ENCODE results near the gene RASL11A. TPM values are rescaled to one million over a fixed set of nuclear protein-coding genes. Genes with fewer than 3 reads are reported as not detected.
"Not testable (repeated sequence)": the region's sequence is repeated elsewhere in the genome, so short reads cannot be mapped to it uniquely, and the experiment has no call there.

The RASL11A gene
- total RNA-seq, 2 experiments from 2014 or later = 1.9 to 2.5 TPM

DNA sequence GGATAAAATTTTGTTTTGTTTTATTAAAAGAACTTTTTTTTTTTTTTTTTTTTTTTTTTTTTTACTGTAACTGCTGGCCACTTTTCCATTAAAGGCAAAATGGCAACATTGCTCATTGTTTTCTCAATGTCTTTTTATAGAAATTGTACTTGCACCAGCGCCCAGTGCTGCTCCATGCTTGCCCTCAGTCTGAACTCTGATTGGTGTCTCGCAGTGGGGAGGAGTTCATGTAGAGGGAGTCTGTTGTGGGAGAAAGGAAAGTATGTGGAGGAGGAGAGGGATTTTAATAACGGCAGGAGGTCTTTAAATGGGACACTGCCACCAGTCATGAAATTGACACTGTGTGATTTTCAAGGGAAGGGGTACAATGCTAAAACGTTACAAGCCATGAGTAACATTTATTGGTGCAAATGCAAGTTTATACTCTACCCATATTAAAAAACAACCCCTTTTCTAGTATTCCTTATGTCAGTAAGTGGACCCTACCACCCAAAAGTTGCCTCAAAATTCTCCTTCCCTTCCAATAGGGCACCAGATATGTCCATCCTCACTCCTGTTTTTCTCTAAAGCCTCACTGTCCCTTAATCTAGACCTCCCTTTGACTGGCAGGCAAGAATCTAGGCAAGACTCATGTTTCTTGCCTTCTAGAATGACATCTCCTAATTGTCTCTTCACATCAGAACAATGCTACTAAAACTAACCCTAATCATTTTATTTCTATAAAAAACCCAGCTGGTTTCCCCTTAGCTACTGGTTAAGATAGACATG is 3.2 kb downstream of the RASL11A start:
- Mint-ChIP-seq H3K27me3 (peaks cover 49% of the 10 kb centered on the region), H3K4me1 (peaks cover 12% of the 10 kb centered on the region), H3K36me3 (ENCODE audit: low read depth) (no peaks in the 10 kb centered on the region), H3K27ac (no peak overlapping the region), H3K9me3 (no peaks in the 10 kb centered on the region), H3K4me3 (no peak overlapping the region)
- no peak for DNase-seq
- CTCF ChIA-PET = interaction anchor here (0.6 to 0.7 kb wide), 2 partner anchors 80 to 354 kb away, joined by 3 to 7 read pairs; no protein-coding TSS in a partner anchor
- POLR2A ChIA-PET = interaction anchor here (1.2 to 1.9 kb wide), 2 partner anchors 16 to 21 kb away, joined by 3 to 4 read pairs; no protein-coding TSS in a partner anchor

DNA sequence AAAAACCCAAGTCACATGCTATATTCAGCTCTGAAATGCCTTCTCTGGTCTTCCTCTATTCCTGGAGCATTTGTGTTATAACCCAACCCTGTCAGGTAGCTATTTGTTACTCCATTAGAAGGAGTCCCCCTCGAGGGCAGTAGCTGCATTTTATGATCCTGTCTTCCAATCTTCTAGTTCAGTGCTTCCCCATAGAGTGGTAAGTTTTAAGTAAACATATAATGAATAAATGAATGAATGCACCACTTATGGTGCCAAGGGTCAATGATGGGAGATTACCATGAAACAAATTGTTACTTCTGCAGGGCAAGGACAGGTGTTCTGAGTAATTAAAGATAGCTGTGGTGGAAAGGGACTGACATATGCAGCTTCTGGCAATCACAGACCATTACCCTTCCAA is 4.0 kb downstream of the RASL11A start:
- peaks cover 16% of the 10 kb centered on the region for H3K4me1 Mint-ChIP-seq
- H3K4me3 Mint-ChIP-seq = no peak overlapping the region
- DNase-seq = no peak
- ChIA-PET POLR2A (interaction anchor here (1.2 to 1.9 kb wide), 2 partner anchors 17 to 22 kb away, joined by 3 to 4 read pairs; no protein-coding TSS in a partner anchor), CTCF (interaction anchor here (0.9 to 1.5 kb wide), 6 partner anchors 28 to 289 kb away, joined by 3 read pairs; no protein-coding TSS in a partner anchor)
- H3K27me3 Mint-ChIP-seq = peaks cover 49% of the 10 kb centered on the region
- no peaks in the 10 kb centered on the region for H3K9me3 Mint-ChIP-seq
- H3K36me3 Mint-ChIP-seq (ENCODE audit: low read depth) = no peaks in the 10 kb centered on the region
- no peak overlapping the region for H3K27ac Mint-ChIP-seq

DNA sequence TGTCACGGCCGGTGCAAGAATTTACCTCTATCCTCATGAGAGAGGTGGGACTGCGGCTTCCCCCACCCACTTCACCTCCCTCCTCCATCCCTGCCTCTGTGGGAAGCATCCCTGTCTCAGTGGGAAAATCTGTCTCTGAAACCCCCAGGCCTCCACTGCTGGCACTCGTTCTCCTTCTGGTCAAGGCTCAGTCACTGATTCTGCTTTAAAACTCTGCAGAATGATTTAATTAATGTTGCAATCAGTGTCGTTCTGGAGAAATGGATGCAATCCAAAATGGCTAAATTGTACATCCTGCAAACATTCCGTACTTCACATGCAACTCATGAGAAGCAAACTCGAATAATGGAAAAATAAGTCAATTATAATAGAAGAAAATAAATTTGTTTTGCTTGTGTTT is 5.6 kb downstream of the RASL11A start:
- no peak overlapping the region for H3K27ac Mint-ChIP-seq
- ChIA-PET POLR2A (interaction anchor here (1.9 kb wide), 1 partner anchor 23 kb away, joined by 4 read pairs; no protein-coding TSS in a partner anchor), CTCF (interaction anchor here (1.5 kb wide), 1 partner anchor 30 kb away, joined by 3 read pairs; no protein-coding TSS in a partner anchor)
- peaks cover 9% of the 10 kb centered on the region for H3K4me1 Mint-ChIP-seq
- no peak overlapping the region for H3K4me3 Mint-ChIP-seq
- DNase-seq = no peak
- peaks cover 46% of the 10 kb centered on the region for H3K27me3 Mint-ChIP-seq
- H3K36me3 Mint-ChIP-seq (ENCODE audit: low read depth) = no peaks in the 10 kb centered on the region
- H3K9me3 Mint-ChIP-seq = no peaks in the 10 kb centered on the region

- Mint-ChIP-seq H3K9me3 (no peaks in the 10 kb centered on the region), H3K27ac (no peak overlapping the region), H3K36me3 (ENCODE audit: low read depth) (no peaks in the 10 kb centered on the region), H3K4me1 (peaks cover 4% of the 10 kb centered on the region), H3K4me3 (no peak overlapping the region), H3K27me3 (peaks cover 25% of the 10 kb centered on the region)
- POLR2A ChIA-PET = no interaction called here
- CTCF ChIA-PET = interaction anchor here (0.9 kb wide), 1 partner anchor 9 kb away, joined by 3 read pairs; the partner anchor contains the start of gene RASL11A
- no peak for DNase-seq
These were observed 8.9 kb downstream of the RASL11A start for GRCh38 chr13:27279506-27279905.

DNA sequence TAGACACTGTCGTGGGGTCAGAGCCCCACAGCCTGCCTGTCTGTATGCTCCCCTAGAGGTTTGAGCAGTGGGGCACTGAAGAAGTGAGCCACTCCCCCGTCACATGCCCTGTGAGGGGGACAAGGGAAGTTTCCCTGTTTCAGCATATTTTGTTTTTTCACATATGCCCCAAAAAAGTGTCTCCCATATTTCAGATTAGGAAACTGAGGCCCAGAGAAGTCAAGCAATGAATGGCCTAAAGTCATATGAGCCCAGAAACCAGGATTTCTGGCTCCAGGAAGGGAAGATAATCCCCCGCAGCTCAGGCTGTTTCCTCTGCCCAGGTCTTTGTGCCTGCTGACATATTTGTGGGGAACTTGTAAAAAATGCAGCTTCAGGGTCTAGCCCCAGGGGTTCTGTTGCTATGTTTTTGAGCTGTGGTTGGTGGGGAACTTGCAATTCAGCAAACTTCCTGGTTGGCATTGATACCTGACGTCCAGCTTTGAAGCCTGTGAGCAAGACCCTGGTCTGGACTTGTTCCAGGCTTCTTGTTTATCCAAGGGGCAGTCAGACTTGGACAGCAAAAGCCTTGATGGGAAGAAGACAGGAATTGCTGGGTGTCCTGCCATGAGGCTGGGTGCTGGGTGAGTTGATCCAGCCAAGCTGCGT is 9.5 kb downstream of the RASL11A start:
- no peak overlapping the region for H3K4me3 Mint-ChIP-seq
- CTCF ChIA-PET = interaction anchor here (0.9 kb wide), 1 partner anchor 10 kb away, joined by 3 read pairs; the partner anchor contains the start of gene RASL11A
- POLR2A ChIA-PET = no interaction called here
- no peak for DNase-seq
- H3K27me3 Mint-ChIP-seq = peaks cover 21% of the 10 kb centered on the region
- no peaks in the 10 kb centered on the region for H3K9me3 Mint-ChIP-seq
- peaks cover 4% of the 10 kb centered on the region for H3K4me1 Mint-ChIP-seq
- no peak overlapping the region for H3K27ac Mint-ChIP-seq
- no peaks in the 10 kb centered on the region for H3K36me3 Mint-ChIP-seq (ENCODE audit: low read depth)

- Mint-ChIP-seq H3K27ac (no peak overlapping the region), H3K4me1 (peaks cover 4% of the 10 kb centered on the region), H3K36me3 (ENCODE audit: low read depth) (no peaks in the 10 kb centered on the region), H3K9me3 (no peaks in the 10 kb centered on the region), H3K27me3 (peaks cover 14% of the 10 kb centered on the region), H3K4me3 (no peak overlapping the region)
- DNase-seq = no peak
- CTCF ChIA-PET = interaction anchor here (1.3 kb wide), 1 partner anchor 73 kb away, joined by 3 read pairs; no protein-coding TSS in a partner anchor
- POLR2A ChIA-PET = no interaction called here
These were observed 10.2 kb downstream of the RASL11A start for GRCh38 chr13:27280841-27281240.

DNA sequence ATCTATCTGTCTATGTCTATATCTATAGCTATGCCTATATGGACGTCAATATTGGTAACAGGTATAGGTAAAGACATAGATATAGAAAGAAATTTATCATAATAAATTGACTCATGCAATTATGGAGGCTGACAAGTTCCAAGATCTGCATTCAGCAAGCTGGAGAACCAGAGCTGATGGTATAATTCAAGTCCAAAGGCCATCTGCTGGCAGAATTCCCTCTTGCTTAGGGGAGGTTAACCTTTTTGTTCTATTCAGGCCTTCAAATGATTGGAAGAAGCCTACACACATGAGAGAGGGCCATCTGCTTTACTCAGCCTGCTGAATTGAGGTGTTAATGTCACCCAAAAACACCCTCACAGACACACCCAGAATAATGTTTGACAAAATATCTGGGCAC is 10.8 kb downstream of the RASL11A start:
- POLR2A ChIA-PET = no interaction called here
- Mint-ChIP-seq H3K27ac (no peak overlapping the region), H3K36me3 (ENCODE audit: low read depth) (no peaks in the 10 kb centered on the region), H3K4me1 (peaks cover 4% of the 10 kb centered on the region), H3K27me3 (peaks cover 8% of the 10 kb centered on the region), H3K9me3 (no peaks in the 10 kb centered on the region), H3K4me3 (no peak overlapping the region)
- DNase-seq = no peak
- CTCF ChIA-PET = interaction anchor here (1.2 to 1.3 kb wide), 2 partner anchors 72 to 296 kb away, joined by 3 read pairs; no protein-coding TSS in a partner anchor

DNA sequence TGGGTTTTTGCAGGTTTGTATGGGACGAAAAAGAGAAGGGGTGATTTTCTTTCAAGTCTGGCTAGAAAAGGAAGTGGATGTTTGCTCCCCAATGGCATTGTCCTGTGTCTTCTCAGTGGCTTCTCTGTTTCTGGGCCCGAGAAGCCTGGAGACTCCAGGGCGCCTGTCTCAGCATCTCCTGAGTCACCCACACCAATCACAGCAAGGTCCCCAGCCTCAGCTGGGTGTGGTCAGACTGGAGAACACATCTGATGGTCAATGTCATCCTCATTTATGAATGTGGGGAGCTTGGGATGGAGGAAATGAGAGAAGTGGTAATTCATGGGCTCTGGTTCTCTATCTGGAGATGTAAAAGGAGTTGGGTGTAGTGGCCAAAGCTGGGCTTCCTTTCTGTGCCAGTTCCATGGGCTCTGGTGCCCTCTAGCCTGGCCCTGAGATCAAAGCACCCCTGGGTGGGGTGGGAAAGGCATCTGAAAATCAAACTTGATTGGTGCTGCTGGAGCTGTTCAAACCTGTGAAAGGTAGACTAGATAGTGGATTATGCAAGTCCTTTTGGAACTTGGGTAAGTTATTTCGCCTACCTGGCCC is 13.4 kb downstream of the RASL11A start:
- peak; percentile 22 for DNase-seq
- Mint-ChIP-seq H3K4me3 (no peak overlapping the region), H3K27ac (no peak overlapping the region), H3K4me1 (peaks cover 4% of the 10 kb centered on the region), H3K36me3 (ENCODE audit: low read depth) (no peaks in the 10 kb centered on the region), H3K9me3 (no peaks in the 10 kb centered on the region), H3K27me3 (no peaks in the 10 kb centered on the region)
- POLR2A ChIA-PET = no interaction called here
- CTCF ChIA-PET = interaction anchor here (1.0 to 2.6 kb wide), 6 partner anchors 13 to 312 kb away, joined by 3 to 12 read pairs (median 4); partner anchors contain the start of gene RASL11A

DNA sequence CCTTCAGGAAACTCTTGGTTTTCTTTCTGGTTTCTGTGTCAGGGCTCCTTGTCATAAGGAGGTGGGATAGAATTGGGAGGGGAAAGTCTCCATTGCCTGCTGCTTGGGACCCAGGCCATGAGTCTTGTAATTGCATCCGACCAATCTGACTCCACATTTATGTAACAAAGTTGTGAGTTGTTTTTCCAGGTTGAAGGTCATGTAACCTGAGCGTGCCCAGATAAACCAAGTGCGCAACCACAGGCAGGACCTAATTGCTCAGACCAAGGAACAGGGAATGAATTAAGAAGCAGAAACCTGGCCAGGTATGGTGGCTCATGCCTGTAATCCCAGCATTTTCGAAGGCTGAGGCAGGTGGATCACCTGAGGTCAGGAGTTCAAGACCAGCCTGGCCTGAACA is 17.8 kb downstream of the RASL11A start:
- no peak overlapping the region for H3K27ac Mint-ChIP-seq
- no peaks in the 10 kb centered on the region for H3K36me3 Mint-ChIP-seq (ENCODE audit: low read depth)
- ChIA-PET CTCF (interaction anchor here (0.7 kb wide), 1 partner anchor 18 kb away, joined by 3 read pairs; no protein-coding TSS in a partner anchor), POLR2A (no interaction called here)
- no peaks in the 10 kb centered on the region for H3K9me3 Mint-ChIP-seq
- H3K27me3 Mint-ChIP-seq = no peaks in the 10 kb centered on the region
- no peak overlapping the region for H3K4me3 Mint-ChIP-seq
- DNase-seq = no peak
- peaks cover 8% of the 10 kb centered on the region for H3K4me1 Mint-ChIP-seq

GRCh38 chr13:27289011-27289665 is 18.5 kb downstream of the RASL11A start:
- CTCF ChIA-PET = interaction anchor here (0.7 kb wide), 1 partner anchor 19 kb away, joined by 3 read pairs; no protein-coding TSS in a partner anchor

DNA sequence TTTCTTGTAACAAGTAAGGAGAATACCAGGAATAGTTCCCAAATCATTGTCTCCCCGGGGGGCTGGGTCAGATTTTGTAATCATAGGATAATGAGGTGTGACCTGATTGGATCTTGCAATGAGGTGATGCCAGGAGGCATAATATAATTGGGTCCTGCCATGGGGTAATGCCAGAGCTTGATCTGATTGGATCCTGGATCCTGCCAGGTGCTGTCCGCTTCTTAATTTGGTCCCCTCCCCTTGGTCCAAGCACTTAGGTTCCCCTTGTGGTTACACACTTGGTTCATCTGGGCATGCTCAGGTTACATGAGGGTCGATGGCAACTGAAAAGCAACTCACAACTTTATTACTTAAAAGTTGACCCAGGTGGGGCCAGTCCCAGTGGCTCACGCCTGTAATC is 20.1 kb downstream of the RASL11A start:
- POLR2A ChIA-PET = no interaction called here
- H3K36me3 Mint-ChIP-seq (ENCODE audit: low read depth) = no peaks in the 10 kb centered on the region
- peaks cover 1% of the 10 kb centered on the region for H3K27me3 Mint-ChIP-seq
- CTCF ChIA-PET = no interaction called here
- no peak overlapping the region for H3K4me3 Mint-ChIP-seq
- no peaks in the 10 kb centered on the region for H3K9me3 Mint-ChIP-seq
- H3K27ac Mint-ChIP-seq = no peak overlapping the region
- no peak for DNase-seq
- peaks cover 23% of the 10 kb centered on the region for H3K4me1 Mint-ChIP-seq

More at GRCh38 chr13:27289011-27289665, 18.5 kb downstream of the RASL11A start:
- DNase-seq = no peak
- Mint-ChIP-seq H3K27me3 (no peaks in the 10 kb centered on the region), H3K27ac (no peak overlapping the region), H3K4me3 (no peak overlapping the region), H3K36me3 (ENCODE audit: low read depth) (no peaks in the 10 kb centered on the region), H3K4me1 (peaks cover 16% of the 10 kb centered on the region), H3K9me3 (no peaks in the 10 kb centered on the region)
- POLR2A ChIA-PET = no interaction called here

DNA sequence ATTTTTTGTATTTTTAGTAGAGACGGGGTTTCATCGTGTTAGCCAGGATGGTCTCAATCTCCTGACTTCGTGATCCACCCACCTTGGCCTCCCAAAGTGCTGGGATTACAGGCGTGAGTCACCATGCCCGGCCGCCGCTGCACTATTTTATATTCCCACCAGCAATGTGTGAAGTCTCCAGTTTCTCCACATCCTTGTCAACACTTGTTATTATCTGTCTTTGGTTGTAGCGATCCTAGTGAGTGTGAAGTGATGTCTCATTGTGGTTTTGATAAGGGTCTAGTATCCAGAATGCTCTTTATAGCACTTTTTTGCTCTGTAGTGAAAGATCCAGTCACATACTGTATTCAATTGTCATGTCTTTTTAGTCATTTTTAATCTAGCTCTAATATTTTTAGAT is 21.3 kb downstream of the RASL11A start:
- CTCF ChIA-PET = interaction anchor here (2.6 kb wide), 1 partner anchor 70 kb away, joined by 9 read pairs; no protein-coding TSS in a partner anchor
- H3K4me1 Mint-ChIP-seq = peaks cover 23% of the 10 kb centered on the region
- DNase-seq; H3K27me3 Mint-ChIP-seq; H3K27ac Mint-ChIP-seq; H3K36me3 Mint-ChIP-seq (ENCODE audit: low read depth); H3K9me3 Mint-ChIP-seq; POLR2A ChIA-PET; H3K4me3 Mint-ChIP-seq: not testable (repeated sequence)

Data from activated CD4-positive, alpha-beta memory T cell treated with anti-CD3 and anti-CD28 coated beads, Interleukin-2, amount 10 ng/mL, durations not matched to agents 7 days and 5 days (primary cell).